Stimulated activated CD8-positive, alpha-beta memory T cell treated with anti-CD3 and anti-CD28 coated beads, Interleukin-4, amount 100 ng/mL, for 4 hours (primary cell): ENCODE data around the gene VWC2.

Source experiments
- DNase-seq, 2 donors: peaks; one replicate each; pipeline ENCODE4 v3.0.0-alpha.2; 2020; ENCODE audit warnings: low read depth in 2 of 2, low spot score in 1 of 2

Gene VWC2

GRCh38 chr7:49931627-49932026 is 158.2 kb downstream of the VWC2 start:
- DNase-seq, result no peak

GRCh38 chr7:49937608-49938007 is 164.2 kb downstream of the VWC2 start:
- no peak for DNase-seq
